Measurements from ENCODE around the gene NFIX.

Gene NFIX

GRCh38 chr19:12985049-12985776, 10.1 kb upstream of the NFIX start:
- Mint-ChIP-seq H3K27ac (ENCODE audit: low read depth) (no peak overlapping the region), H3K4me3 (peak overlapping the region; percentile 10), H3K9me3 (no peaks in the 10 kb centered on the region), H3K27me3 (no peaks in the 10 kb centered on the region), H3K4me1 (peaks cover 8% of the 10 kb centered on the region), H3K36me3 (ENCODE audit: insufficient read depth) (peaks cover 4% of the 10 kb centered on the region)
- DNase-seq (ENCODE audit: low spot score in 2 of 2) = peak in 1 of 2 donors; percentile 46
- peak; percentile 72 for ATAC-seq (replicated peaks; ENCODE audit: extremely low read depth, poor library complexity, severe bottlenecking)

GRCh38 chr19:12986726-12987125, 8.5 kb upstream of the NFIX start:
- Mint-ChIP-seq H3K27me3 (no peaks in the 10 kb centered on the region), H3K4me1 (peaks cover 8% of the 10 kb centered on the region), H3K4me3 (no peak overlapping the region), H3K36me3 (ENCODE audit: insufficient read depth) (peaks cover 4% of the 10 kb centered on the region), H3K9me3 (no peaks in the 10 kb centered on the region), H3K27ac (ENCODE audit: low read depth) (no peak overlapping the region)
- DNase-seq (ENCODE audit: low spot score in 2 of 2) (no peak), ATAC-seq (replicated peaks; ENCODE audit: extremely low read depth, poor library complexity, severe bottlenecking) (no peak)

GRCh38 chr19:12987190-12987589, 8.1 kb upstream of the NFIX start:
- ATAC-seq (replicated peaks; ENCODE audit: extremely low read depth, poor library complexity, severe bottlenecking) = no peak
- H3K27ac Mint-ChIP-seq (ENCODE audit: low read depth) = no peak overlapping the region
- no peaks in the 10 kb centered on the region for H3K27me3 Mint-ChIP-seq
- H3K4me1 Mint-ChIP-seq = peaks cover 8% of the 10 kb centered on the region
- H3K36me3 Mint-ChIP-seq (ENCODE audit: insufficient read depth) = peaks cover 4% of the 10 kb centered on the region
- H3K9me3 Mint-ChIP-seq = no peaks in the 10 kb centered on the region
- DNase-seq (ENCODE audit: low spot score in 2 of 2) = no peak
- H3K4me3 Mint-ChIP-seq = no peak overlapping the region

GRCh38 chr19:12987781-12988180, 7.5 kb upstream of the NFIX start:
- Mint-ChIP-seq H3K4me1 (peaks cover 8% of the 10 kb centered on the region), H3K36me3 (ENCODE audit: insufficient read depth) (peaks cover 4% of the 10 kb centered on the region), H3K27me3 (no peaks in the 10 kb centered on the region), H3K4me3 (no peak overlapping the region), H3K27ac (ENCODE audit: low read depth) (no peak overlapping the region), H3K9me3 (no peaks in the 10 kb centered on the region)
- no peak for DNase-seq (ENCODE audit: low spot score in 2 of 2)
- no peak for ATAC-seq (replicated peaks; ENCODE audit: extremely low read depth, poor library complexity, severe bottlenecking)

- H3K9me3 Mint-ChIP-seq = no peaks in the 10 kb centered on the region
- peaks cover 12% of the 10 kb centered on the region for H3K36me3 Mint-ChIP-seq (ENCODE audit: insufficient read depth)
- no peaks in the 10 kb centered on the region for H3K27me3 Mint-ChIP-seq
- no peak overlapping the region for H3K4me3 Mint-ChIP-seq
- no peak overlapping the region for H3K27ac Mint-ChIP-seq (ENCODE audit: low read depth)
- no peak for ATAC-seq (replicated peaks; ENCODE audit: extremely low read depth, poor library complexity, severe bottlenecking)
- peaks cover 7% of the 10 kb centered on the region for H3K4me1 Mint-ChIP-seq
- DNase-seq (ENCODE audit: low spot score in 2 of 2) = no peak
Observed at GRCh38 chr19:12990431-12990830, 4.8 kb upstream of the NFIX start.

- Mint-ChIP-seq H3K9me3 (no peaks in the 10 kb centered on the region), H3K27ac (ENCODE audit: low read depth) (no peak overlapping the region), H3K4me3 (no peak overlapping the region), H3K4me1 (peaks cover 7% of the 10 kb centered on the region), H3K27me3 (no peaks in the 10 kb centered on the region), H3K36me3 (ENCODE audit: insufficient read depth) (peaks cover 12% of the 10 kb centered on the region)
- ATAC-seq (replicated peaks; ENCODE audit: extremely low read depth, poor library complexity, severe bottlenecking) = no peak
- no peak for DNase-seq (ENCODE audit: low spot score in 2 of 2)
Observed at GRCh38 chr19:12990853-12991252, 4.4 kb upstream of the NFIX start.

- H3K27me3 Mint-ChIP-seq = no peaks in the 10 kb centered on the region
- DNase-seq (ENCODE audit: low spot score in 2 of 2) = no peak
- no peak overlapping the region for H3K4me3 Mint-ChIP-seq
- H3K9me3 Mint-ChIP-seq = no peaks in the 10 kb centered on the region
- ATAC-seq (replicated peaks; ENCODE audit: extremely low read depth, poor library complexity, severe bottlenecking) = no peak
- H3K27ac Mint-ChIP-seq (ENCODE audit: low read depth) = no peak overlapping the region
- H3K36me3 Mint-ChIP-seq (ENCODE audit: insufficient read depth) = peaks cover 10% of the 10 kb centered on the region
- peaks cover 11% of the 10 kb centered on the region for H3K4me1 Mint-ChIP-seq
Observed at GRCh38 chr19:12991296-12991695, 4.0 kb upstream of the NFIX start.

GRCh38 chr19:12992729-12993128, 2.5 kb upstream of the NFIX start:
- ATAC-seq (replicated peaks; ENCODE audit: extremely low read depth, poor library complexity, severe bottlenecking) (no peak), DNase-seq (ENCODE audit: low spot score in 2 of 2) (no peak)
- Mint-ChIP-seq H3K4me1 (peaks cover 11% of the 10 kb centered on the region), H3K4me3 (no peak overlapping the region), H3K36me3 (ENCODE audit: insufficient read depth) (peaks cover 10% of the 10 kb centered on the region), H3K9me3 (no peaks in the 10 kb centered on the region), H3K27me3 (no peaks in the 10 kb centered on the region), H3K27ac (ENCODE audit: low read depth) (no peak overlapping the region)

- Mint-ChIP-seq H3K4me3 (no peak overlapping the region), H3K27ac (ENCODE audit: low read depth) (no peak overlapping the region), H3K4me1 (peaks cover 11% of the 10 kb centered on the region), H3K36me3 (ENCODE audit: insufficient read depth) (peaks cover 10% of the 10 kb centered on the region), H3K27me3 (no peaks in the 10 kb centered on the region), H3K9me3 (no peaks in the 10 kb centered on the region)
- DNase-seq (ENCODE audit: low spot score in 2 of 2) (no peak), ATAC-seq (replicated peaks; ENCODE audit: extremely low read depth, poor library complexity, severe bottlenecking) (no peak)
Observed at GRCh38 chr19:12993562-12993961, 1.7 kb upstream of the NFIX start.

GRCh38 chr19:12995596-12996405, 526 bp downstream of the NFIX start:
- peak overlapping the region; percentile 91 for H3K4me3 Mint-ChIP-seq
- H3K27ac Mint-ChIP-seq (ENCODE audit: low read depth) = no peak overlapping the region
- no peaks in the 10 kb centered on the region for H3K27me3 Mint-ChIP-seq
- H3K36me3 Mint-ChIP-seq (ENCODE audit: insufficient read depth) = peaks cover 10% of the 10 kb centered on the region
- H3K4me1 Mint-ChIP-seq = peaks cover 16% of the 10 kb centered on the region
- no peaks in the 10 kb centered on the region for H3K9me3 Mint-ChIP-seq
- ATAC-seq (replicated peaks; ENCODE audit: extremely low read depth, poor library complexity, severe bottlenecking) = no peak
- no peak for DNase-seq (ENCODE audit: low spot score in 2 of 2)

- H3K27ac Mint-ChIP-seq (ENCODE audit: low read depth) = no peak overlapping the region
- H3K27me3 Mint-ChIP-seq = no peaks in the 10 kb centered on the region
- no peaks in the 10 kb centered on the region for H3K9me3 Mint-ChIP-seq
- ATAC-seq (replicated peaks; ENCODE audit: extremely low read depth, poor library complexity, severe bottlenecking) (no peak), DNase-seq (ENCODE audit: low spot score in 2 of 2) (no peak)
- peaks cover 10% of the 10 kb centered on the region for H3K36me3 Mint-ChIP-seq (ENCODE audit: insufficient read depth)
- peak overlapping the region; percentile 91 for H3K4me3 Mint-ChIP-seq
- peaks cover 16% of the 10 kb centered on the region for H3K4me1 Mint-ChIP-seq
Observed at GRCh38 chr19:12996406-12997094, 1.3 kb downstream of the NFIX start.

GRCh38 chr19:12997179-12997966, 2.1 kb downstream of the NFIX start:
- no peaks in the 10 kb centered on the region for H3K27me3 Mint-ChIP-seq

More at GRCh38 chr19:12997179-12997966, 2.1 kb downstream of the NFIX start:
- Mint-ChIP-seq H3K9me3 (no peaks in the 10 kb centered on the region), H3K27ac (ENCODE audit: low read depth) (no peak overlapping the region), H3K4me1 (peaks cover 16% of the 10 kb centered on the region), H3K36me3 (ENCODE audit: insufficient read depth) (peaks cover 10% of the 10 kb centered on the region), H3K4me3 (peak overlapping the region; percentile 59)
- ATAC-seq (replicated peaks; ENCODE audit: extremely low read depth, poor library complexity, severe bottlenecking) (no peak), DNase-seq (ENCODE audit: low spot score in 2 of 2) (no peak)
